ENCODE results near the gene IQSEC3. TPM values are rescaled to one million over a fixed set of nuclear protein-coding genes. Genes with fewer than 3 reads are reported as not detected.

IQSEC3 gene
- total RNA-seq, 1 donor from 2014 or later: 8.8 TPM

- no peak overlapping the region for H3K27ac Mint-ChIP-seq
- H3K36me3 Mint-ChIP-seq: no peaks in the 10 kb centered on the region
- H3K9me3 Mint-ChIP-seq: no peaks in the 10 kb centered on the region
- H3K4me3 Mint-ChIP-seq: no peak overlapping the region
- peaks cover 27% of the 10 kb centered on the region for H3K27me3 Mint-ChIP-seq (ENCODE audit: low read depth)
- no peak for TF ChIP-seq CTCF (IDR thresholded peaks at IDR 0.05; ENCODE audit: unreplicated experiment)
- H3K4me1 Mint-ChIP-seq: peaks cover 8% of the 10 kb centered on the region
- no peak for DNase-seq (ENCODE audit: low spot score in 2 of 2, unreplicated experiment in 2 of 2)
These were observed 91.1 kb downstream of the IQSEC3 start for GRCh38 chr12:157644-158043.

- no peak for TF ChIP-seq CTCF (IDR thresholded peaks at IDR 0.05; ENCODE audit: unreplicated experiment)
- no peaks in the 10 kb centered on the region for H3K9me3 Mint-ChIP-seq
- peaks cover 2% of the 10 kb centered on the region for H3K4me1 Mint-ChIP-seq
- no peak for DNase-seq (ENCODE audit: low spot score in 2 of 2, unreplicated experiment in 2 of 2)
- H3K27me3 Mint-ChIP-seq (ENCODE audit: low read depth): peaks cover 29% of the 10 kb centered on the region
- H3K27ac Mint-ChIP-seq: no peak overlapping the region
- no peak overlapping the region for H3K4me3 Mint-ChIP-seq
- no peaks in the 10 kb centered on the region for H3K36me3 Mint-ChIP-seq
These were observed 92.7 kb downstream of the IQSEC3 start for GRCh38 chr12:159156-159782.

GRCh38 chr12:160858-161257, 94.3 kb downstream of the IQSEC3 start:
- DNase-seq (ENCODE audit: low spot score in 2 of 2, unreplicated experiment in 2 of 2): no peak
- no peak for TF ChIP-seq CTCF (IDR thresholded peaks at IDR 0.05; ENCODE audit: unreplicated experiment)
- Mint-ChIP-seq H3K4me3 (no peak overlapping the region), H3K27ac (no peak overlapping the region), H3K4me1 (peaks cover 8% of the 10 kb centered on the region), H3K9me3 (no peaks in the 10 kb centered on the region), H3K36me3 (no peaks in the 10 kb centered on the region), H3K27me3 (ENCODE audit: low read depth) (peaks cover 32% of the 10 kb centered on the region)

- Mint-ChIP-seq H3K27me3 (ENCODE audit: low read depth) (peaks cover 32% of the 10 kb centered on the region), H3K4me3 (no peak overlapping the region), H3K4me1 (peaks cover 16% of the 10 kb centered on the region), H3K36me3 (no peaks in the 10 kb centered on the region), H3K9me3 (no peaks in the 10 kb centered on the region), H3K27ac (no peak overlapping the region)
- TF ChIP-seq CTCF (IDR thresholded peaks at IDR 0.05; ENCODE audit: unreplicated experiment): no peak
- no peak for DNase-seq (ENCODE audit: low spot score in 2 of 2, unreplicated experiment in 2 of 2)
These were observed 95.3 kb downstream of the IQSEC3 start for GRCh38 chr12:161823-162222.

- H3K36me3 Mint-ChIP-seq: no peaks in the 10 kb centered on the region
- H3K4me1 Mint-ChIP-seq: peaks cover 23% of the 10 kb centered on the region
- H3K27me3 Mint-ChIP-seq (ENCODE audit: low read depth): peaks cover 32% of the 10 kb centered on the region
- no peak for DNase-seq (ENCODE audit: low spot score in 2 of 2, unreplicated experiment in 2 of 2)
- no peak overlapping the region for H3K27ac Mint-ChIP-seq
- H3K4me3 Mint-ChIP-seq: no peak overlapping the region
- no peaks in the 10 kb centered on the region for H3K9me3 Mint-ChIP-seq
- TF ChIP-seq CTCF (IDR thresholded peaks at IDR 0.05; ENCODE audit: unreplicated experiment): no peak
These were observed 96.1 kb downstream of the IQSEC3 start for GRCh38 chr12:162467-163307.
